Tibial nerve (tissue), 4 donors: ENCODE data around the gene GOLGA6L2.

ENCODE experiments used
- CTCF ChIP-seq, 5 experiments: fragments of 200-600 bp in 3 of 5; fragments of 450-650 bp in 2 of 5; sonication (generic) in 3 of 5; IDR thresholded peaks; one replicate each; pipeline ENCODE4 v1.5.1; 2016 to 2019; ENCODE audit warnings: antibody characterized with exemption in 5 of 5, mild to moderate bottlenecking in 3 of 5, moderate library complexity in 2 of 5
- EP300 ChIP-seq, 2 donors: sonication (generic); formaldehyde crosslinking; IDR thresholded peaks; one replicate each; pipeline ENCODE4 v1.6.1; 2017; ENCODE audit warnings: antibody characterized with exemption in 2 of 2, mild to moderate bottlenecking in 1 of 2
- POLR2A ChIP-seq, 2 donors: fragments of 450-650 bp; IDR thresholded peaks; one replicate each; pipeline ENCODE4 v1.6.1; 2017; ENCODE audit warnings: antibody characterized with exemption in 2 of 2, mild to moderate bottlenecking in 2 of 2, moderate library complexity in 2 of 2

GRCh38 chr15:23397779-23398178, 49.3 kb downstream of the GOLGA6L2 start:
- TF ChIP-seq POLR2A (IDR thresholded peaks at IDR 0.05) = no peak
- no peak for TF ChIP-seq EP300 (IDR thresholded peaks at IDR 0.05)
- TF ChIP-seq CTCF (IDR thresholded peaks at IDR 0.05) = no peak
